T-cell (primary cell): Measurements from ENCODE around the gene NCS1. TPM values are rescaled to one million over a fixed set of nuclear protein-coding genes. Genes with fewer than 3 reads are reported as not detected.

Experiments
- ATAC-seq, 4 experiments: fragments of 200-7000 bp in 3 of 4; fragments of 150-1000 bp in 1 of 4; cut with Tn5 transposase; replicated peaks in 1 of 4; 1 replicate in 3 of 4; 2 replicates in 1 of 4; pipeline ENCODE4 v1.10.0; 2021; ENCODE audit warnings: moderate library complexity in 3 of 4, mild to moderate bottlenecking in 2 of 4, moderate number of reproducible peaks in 1 of 4
- CTCF ChIA-PET, 2 donors: fragments of 300-600 bp; sonication (Branson Sonifier 250); formaldehyde crosslinking; loops; one replicate each; lab custom pipeline; 2022; ENCODE audit warnings: antibody characterized with exemption in 2 of 2; lab: Charles Lee
- POLR2A ChIA-PET, 2 donors: fragments of 300-600 bp; sonication (Branson Sonifier 250); formaldehyde crosslinking; loops; one replicate each; lab custom pipeline; 2022; ENCODE audit warnings: antibody characterized with exemption in 2 of 2; lab: Charles Lee
- DNase-seq, 35 experiments: peaks; one replicate each; pipeline versions ENCODE4 v3.0.0 to v3.0.0-alpha.2; 2013 to 2023
- H3K27ac ChIP-seq: one replicate; pipeline ENCODE4 v1.5.1; 2013; ENCODE audit warnings: low read length
- H3K27me3 ChIP-seq, 2 experiments: replicated peaks in 1 of 2; 1 replicate in 1 of 2; 2 replicates in 1 of 2; pipeline versions ENCODE4 v1.6.1 to v1.7.0; 2013; ENCODE audit warnings: low read length in 1 of 2, mixed read lengths in 1 of 2; ENCODE audit not compliant: control insufficient read depth in 2 of 2, insufficient read depth in 2 of 2; ENCODE audit errors: extremely low read depth in 1 of 2
- H3K36me3 ChIP-seq, 2 donors: 1 replicate in 1 of 2; 2 replicates in 1 of 2; pipeline versions ENCODE4 v1.6.1 to v1.7.0; 2013; ENCODE audit warnings: low read length in 1 of 2; ENCODE audit not compliant: control insufficient read depth in 2 of 2, insufficient read depth in 1 of 2; ENCODE audit errors: extremely low read depth in 1 of 2
- H3K4me1 ChIP-seq, 2 experiments: 1 replicate in 1 of 2; 2 replicates in 1 of 2; pipeline versions ENCODE4 v1.6.1 to v1.7.0; 2013; ENCODE audit warnings: low read length in 2 of 2, mixed read lengths in 1 of 2; ENCODE audit not compliant: insufficient read depth in 2 of 2, control insufficient read depth in 1 of 2; ENCODE audit errors: extremely low read depth in 1 of 2
- H3K4me3 ChIP-seq, 2 donors: 1 replicate in 1 of 2; 2 replicates in 1 of 2; pipeline versions ENCODE4 v1.5.1 to v1.7.0; 2013; ENCODE audit warnings: mild to moderate bottlenecking in 2 of 2, low read length in 1 of 2, moderate library complexity in 1 of 2; ENCODE audit not compliant: control insufficient read depth in 1 of 2; ENCODE audit errors: extremely low read depth in 1 of 2
- H3K9me3 ChIP-seq: 2 replicates; pipeline ENCODE4 v1.7.0; 2013
- H3K27ac Mint-ChIP-seq, 2 donors: one replicate each; pipeline ENCODE4 v1.8.0; 2020 to 2021; ENCODE audit warnings: mild to moderate bottlenecking in 2 of 2, mixed read lengths in 2 of 2
- H3K27me3 Mint-ChIP-seq, 2 donors: one replicate each; pipeline ENCODE4 v1.8.0; 2021 to 2022; ENCODE audit warnings: mixed read lengths in 2 of 2
- H3K36me3 Mint-ChIP-seq: one replicate; pipeline ENCODE4 v1.8.0; 2021; ENCODE audit warnings: mixed read lengths
- H3K4me1 Mint-ChIP-seq, 3 donors: one replicate each; pipeline ENCODE4 v1.8.0; 2020 to 2022; ENCODE audit warnings: mixed read lengths in 3 of 3, mild to moderate bottlenecking in 1 of 3
- H3K4me3 Mint-ChIP-seq, 3 donors: one replicate each; pipeline ENCODE4 v1.8.0; 2020 to 2022; ENCODE audit warnings: mild to moderate bottlenecking in 3 of 3, mixed read lengths in 3 of 3, moderate library complexity in 3 of 3
- H3K9me3 Mint-ChIP-seq, 3 donors: one replicate each; pipeline ENCODE4 v1.8.0; 2020 to 2022; ENCODE audit warnings: mixed read lengths in 3 of 3
- whole genome bisulfite sequencing: methylation state at CpG from one replicate; pipeline ENCODE4 v1.1.5; 2013; ENCODE audit warnings: missing lambda C conversion rate; ENCODE audit not compliant: insufficient coverage; 5-methylcytosine and 5-hydroxymethylcytosine counted together
- total RNA-seq, 35 experiments: library from RNA in 6 of 35; stranded (reverse) in 6 of 35; fragments of 120-200 nt in 1 of 35; gene quantifications; one replicate each; pipeline versions ENCODE4 v1.2.1 to v1.2.4 and lab custom pipeline; 2013 to 2026

The NCS1 gene
- total RNA-seq, 5 donors from 2014 or later (not counting 1 experiment from before 2014, with no cell fraction given) = 0.20 to 0.82 (median 0.46) TPM; not detected in 1

DNA sequence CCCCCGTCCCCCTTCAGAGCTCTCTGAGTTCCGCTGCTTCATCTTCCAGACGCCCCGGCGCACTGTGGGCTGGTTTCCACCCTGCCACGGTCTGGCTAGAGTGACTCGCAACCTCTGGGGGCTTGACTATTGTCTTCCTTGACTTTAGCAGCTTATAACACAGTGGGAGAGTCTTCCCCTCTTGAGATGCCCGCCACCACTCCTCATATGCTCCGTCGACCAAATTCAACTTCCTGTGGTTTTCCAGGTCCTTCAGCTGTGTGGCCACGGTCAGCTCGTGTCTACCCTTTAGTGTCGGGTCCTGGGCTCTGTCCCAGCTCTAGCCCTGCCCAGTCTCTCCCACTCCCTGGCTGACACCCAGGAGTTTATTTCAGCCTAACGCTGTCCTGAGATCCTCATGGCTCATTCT, 28.2 kb upstream of the NCS1 start:
- ATAC-seq (peak in 2 of 4 experiments; percentile 37 to 49), DNase-seq (peak in 2 of 35 experiments; percentile 4 to 19)
- Mint-ChIP-seq H3K4me3 (peak overlapping the region in 1 of 3 donors; percentile 47), H3K9me3 (no peaks in the 10 kb centered on the region), H3K4me1 (peaks cover 24 to 28% (median 28%) of the 10 kb centered on the region in 3 donors), H3K36me3 (no peaks in the 10 kb centered on the region), H3K27ac (no peak overlapping the region), H3K27me3 (peaks cover 22 to 34% of the 10 kb centered on the region in 2 donors)
- no peak overlapping the region for H3K4me3 ChIP-seq
- WGBS = 16% methylated on average over 14 of the region's 14 CpGs
- peaks cover 6 to 39% of the 10 kb centered on the region in 2 experiments for H3K27me3 ChIP-seq
- no peaks in the 10 kb centered on the region for H3K36me3 ChIP-seq
- H3K9me3 ChIP-seq = no peaks in the 10 kb centered on the region
- no peak overlapping the region for H3K27ac ChIP-seq
- CTCF ChIA-PET = no interaction called here
- H3K4me1 ChIP-seq = peaks cover 4 to 32% of the 10 kb centered on the region in 2 experiments
- POLR2A ChIA-PET = no interaction called here

GRCh38 chr9:130144703-130145102, 27.5 kb upstream of the NCS1 start:
- no peak overlapping the region for H3K27ac ChIP-seq
- H3K4me1 ChIP-seq = peaks cover 0 to 25% of the 10 kb centered on the region in 2 experiments
- peaks cover 22 to 34% of the 10 kb centered on the region in 2 donors for H3K27me3 Mint-ChIP-seq
- no peak overlapping the region for H3K4me3 ChIP-seq
- peaks cover 6 to 39% of the 10 kb centered on the region in 2 experiments for H3K27me3 ChIP-seq
- DNase-seq (no peak), ATAC-seq (no peak)
- ChIA-PET CTCF (interaction anchor here in 1 of 2 donors (0.6 kb wide), 1 partner anchor 360 kb away, joined by 3 read pairs; no protein-coding TSS in a partner anchor), POLR2A (interaction anchor here in 1 of 2 donors (0.6 kb wide), 1 partner anchor 734 kb away, joined by 5 read pairs; no protein-coding TSS in a partner anchor)
- H3K36me3 Mint-ChIP-seq = no peaks in the 10 kb centered on the region
- no peaks in the 10 kb centered on the region for H3K9me3 ChIP-seq
- H3K4me3 Mint-ChIP-seq = peak overlapping the region in 1 of 3 donors; percentile 47
- peak overlapping the region in 1 of 2 donors; percentile 17 for H3K27ac Mint-ChIP-seq
- 59% methylated on average over 3 of the region's 5 CpGs for WGBS
- no peaks in the 10 kb centered on the region for H3K9me3 Mint-ChIP-seq
- H3K36me3 ChIP-seq = no peaks in the 10 kb centered on the region
- H3K4me1 Mint-ChIP-seq = peaks cover 17 to 22% (median 21%) of the 10 kb centered on the region in 3 donors

DNA sequence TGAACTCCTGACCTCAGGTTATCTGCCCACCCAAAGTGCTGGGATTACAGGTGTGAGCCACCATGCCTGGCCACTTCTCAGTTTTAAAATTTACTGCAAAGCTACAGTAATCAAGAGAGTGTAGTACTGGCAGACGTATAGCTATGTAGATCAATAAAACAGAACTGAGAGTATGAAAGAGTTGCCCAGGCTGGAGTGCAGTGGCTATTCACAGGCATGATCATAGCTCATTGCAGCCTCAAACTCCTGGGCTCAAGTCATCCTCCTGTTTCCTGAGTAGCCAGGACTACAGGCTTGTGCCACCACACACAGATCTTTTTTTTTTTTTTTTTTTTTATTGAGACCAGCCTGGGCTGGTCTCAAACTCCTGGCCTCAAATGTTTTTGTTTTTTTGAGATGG, 26.5 kb upstream of the NCS1 start:
- DNase-seq (no peak), ATAC-seq (no peak)
- Mint-ChIP-seq H3K27ac (no peak overlapping the region), H3K4me1 (peaks cover 14 to 17% (median 14%) of the 10 kb centered on the region in 3 donors), H3K36me3 (no peaks in the 10 kb centered on the region), H3K27me3 (peaks cover 22 to 34% of the 10 kb centered on the region in 2 donors), H3K4me3 (no peak overlapping the region), H3K9me3 (no peaks in the 10 kb centered on the region)
- ChIA-PET POLR2A (interaction anchor here (0.6 to 0.7 kb wide), 2 partner anchors 17 to 733 kb away, joined by 3 to 5 read pairs; no protein-coding TSS in a partner anchor), CTCF (interaction anchor here in 1 of 2 donors (0.6 to 0.7 kb wide), 2 partner anchors 10 to 523 kb away, joined by 3 read pairs; no protein-coding TSS in a partner anchor)
- Histone ChIP-seq H3K27ac (no peak overlapping the region), H3K4me3 (no peak overlapping the region), H3K36me3 (no peaks in the 10 kb centered on the region), H3K9me3 (no peaks in the 10 kb centered on the region), H3K4me1 (peaks cover 0 to 25% of the 10 kb centered on the region in 2 experiments), H3K27me3 (peaks cover 6 to 39% of the 10 kb centered on the region in 2 experiments)
- WGBS = 57% methylated on average over 1 of the region's 1 CpG

GRCh38 chr9:130147198-130147597, 25.0 kb upstream of the NCS1 start:
- no peaks in the 10 kb centered on the region for H3K36me3 Mint-ChIP-seq
- no peak overlapping the region for H3K4me3 Mint-ChIP-seq
- DNase-seq = no peak
- WGBS = 94% methylated on average over 3 of the region's 5 CpGs
- ChIA-PET CTCF (interaction anchor here (0.6 to 0.7 kb wide), 2 partner anchors 93 to 485 kb away, joined by 3 to 6 read pairs; no protein-coding TSS in a partner anchor), POLR2A (no interaction called here)
- H3K27ac ChIP-seq = no peak overlapping the region
- no peaks in the 10 kb centered on the region for H3K36me3 ChIP-seq
- peaks cover 6 to 36% of the 10 kb centered on the region in 2 experiments for H3K27me3 ChIP-seq
- no peaks in the 10 kb centered on the region for H3K9me3 ChIP-seq
- peaks cover 0 to 14% of the 10 kb centered on the region in 2 experiments for H3K4me1 ChIP-seq
- H3K4me1 Mint-ChIP-seq = peaks cover 8 to 17% (median 11%) of the 10 kb centered on the region in 3 donors
- H3K27ac Mint-ChIP-seq = no peak overlapping the region
- no peak overlapping the region for H3K4me3 ChIP-seq
- no peak for ATAC-seq
- no peaks in the 10 kb centered on the region for H3K9me3 Mint-ChIP-seq
- peaks cover 22 to 34% of the 10 kb centered on the region in 2 donors for H3K27me3 Mint-ChIP-seq

- H3K27ac ChIP-seq = no peak overlapping the region
- Mint-ChIP-seq H3K27me3 (peaks cover 22 to 34% of the 10 kb centered on the region in 2 donors), H3K9me3 (no peaks in the 10 kb centered on the region), H3K36me3 (no peaks in the 10 kb centered on the region), H3K4me3 (no peak overlapping the region), H3K27ac (no peak overlapping the region), H3K4me1 (peaks cover 8 to 17% (median 11%) of the 10 kb centered on the region in 3 donors)
- no peak overlapping the region for H3K4me3 ChIP-seq
- ChIA-PET CTCF (no interaction called here), POLR2A (no interaction called here)
- ATAC-seq = no peak
- peaks cover 6 to 32% of the 10 kb centered on the region in 2 experiments for H3K27me3 ChIP-seq
- WGBS = no CpG with 5 or more reads among the region's 3 CpGs
- H3K4me1 ChIP-seq = peaks cover 0 to 12% of the 10 kb centered on the region in 2 experiments
- H3K36me3 ChIP-seq = no peaks in the 10 kb centered on the region
- DNase-seq = no peak
- H3K9me3 ChIP-seq = no peaks in the 10 kb centered on the region
Measured at GRCh38 chr9:130147910-130148309, 24.3 kb upstream of the NCS1 start.

GRCh38 chr9:130149031-130149430, 23.2 kb upstream of the NCS1 start:
- no peaks in the 10 kb centered on the region for H3K36me3 Mint-ChIP-seq
- no peak overlapping the region for H3K27ac ChIP-seq
- no peaks in the 10 kb centered on the region for H3K36me3 ChIP-seq
- ATAC-seq = no peak
- no peaks in the 10 kb centered on the region for H3K9me3 Mint-ChIP-seq
- POLR2A ChIA-PET = no interaction called here
- 20% methylated on average over 1 of the region's 5 CpGs for WGBS
- peaks cover 1 to 9% (median 7%) of the 10 kb centered on the region in 3 donors for H3K4me1 Mint-ChIP-seq
- DNase-seq = no peak
- H3K27ac Mint-ChIP-seq = no peak overlapping the region
- H3K27me3 Mint-ChIP-seq = peaks cover 19 to 28% of the 10 kb centered on the region in 2 donors
- H3K27me3 ChIP-seq = peaks cover 3 to 20% of the 10 kb centered on the region in 2 experiments
- CTCF ChIA-PET = no interaction called here
- no peak overlapping the region for H3K4me3 Mint-ChIP-seq
- no peaks in the 10 kb centered on the region for H3K9me3 ChIP-seq
- H3K4me3 ChIP-seq = no peak overlapping the region
- H3K4me1 ChIP-seq = peaks cover 0 to 2% of the 10 kb centered on the region in 2 experiments
